C4-2B (cell line): ENCODE measurements around the gene DEK.

Experiments
- H3K27ac ChIP-seq: fragments of 450-650 bp; 2 replicates; pipeline ENCODE4 v1.5.1; 2017
- CTCF ChIP-seq: fragments of 450-650 bp; conservative IDR thresholded peaks from 2 replicates; pipeline ENCODE4 v1.5.1; 2017; ENCODE audit warnings: mild to moderate bottlenecking
- ZFX ChIP-seq: fragments of 450-650 bp; IDR thresholded peaks from 2 replicates; pipeline ENCODE4 v1.6.1; 2017

The DEK gene

GRCh38 chr6:18254793-18255192 lies 9.5 kb downstream of the DEK start:
- no peak overlapping the region for H3K27ac ChIP-seq
- TF ChIP-seq ZFX (no peak), CTCF (no peak)

- TF ChIP-seq ZFX (no peak), CTCF (no peak)
Observed at GRCh38 chr6:18253635-18254034, 10.7 kb downstream of the DEK start.

DNA sequence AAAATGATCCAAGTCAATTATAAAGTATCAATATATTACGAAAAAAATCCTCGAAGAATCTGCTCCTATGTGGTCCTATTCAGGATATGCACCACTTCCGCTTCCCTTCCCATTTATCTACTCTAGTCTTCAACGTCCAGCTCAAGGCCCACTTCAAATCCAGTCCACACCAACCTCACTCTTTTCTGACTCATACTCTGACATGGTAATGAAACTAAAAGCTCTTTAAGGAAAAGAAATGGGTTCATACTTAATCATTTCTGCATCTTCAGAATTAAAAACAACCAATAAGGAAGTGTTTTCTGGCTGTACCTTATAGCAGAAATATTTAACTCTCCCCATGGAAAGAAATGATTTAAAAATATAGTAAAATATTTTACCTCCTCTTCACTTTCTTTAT lies 15.1 kb downstream of the DEK start:
- no peak for TF ChIP-seq CTCF
- no peak overlapping the region for H3K27ac ChIP-seq

More at GRCh38 chr6:18253635-18254034, 10.7 kb downstream of the DEK start:
- H3K27ac ChIP-seq, result no peak overlapping the region

GRCh38 chr6:18248698-18249097 lies 15.6 kb downstream of the DEK start:
- TF ChIP-seq CTCF, result no peak
- no peak for TF ChIP-seq ZFX
- no peak overlapping the region for H3K27ac ChIP-seq

DNA sequence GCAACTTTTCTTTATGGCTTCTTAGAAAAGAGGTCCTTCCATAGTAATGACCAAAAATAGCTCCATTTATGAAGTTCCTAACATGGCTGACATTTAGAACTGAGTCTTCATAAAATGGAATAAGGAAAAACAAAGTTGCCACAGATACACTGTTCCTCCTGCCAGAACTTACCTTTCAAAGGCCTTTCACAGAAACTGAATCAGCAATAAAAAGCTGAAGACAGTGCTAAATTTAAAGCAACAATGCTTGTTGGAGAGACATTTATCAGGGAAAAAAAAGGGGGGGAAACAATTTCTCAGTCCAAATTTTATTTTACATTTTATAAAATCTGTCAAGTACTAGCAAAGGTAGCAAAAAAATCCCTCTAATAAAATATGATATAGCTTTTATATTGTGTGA lies 17.3 kb downstream of the DEK start:
- TF ChIP-seq ZFX (no peak), CTCF (no peak)
- H3K27ac ChIP-seq, result no peak overlapping the region

GRCh38 chr6:18246205-18246604 lies 18.1 kb downstream of the DEK start:
- H3K27ac ChIP-seq, result no peak overlapping the region

DNA sequence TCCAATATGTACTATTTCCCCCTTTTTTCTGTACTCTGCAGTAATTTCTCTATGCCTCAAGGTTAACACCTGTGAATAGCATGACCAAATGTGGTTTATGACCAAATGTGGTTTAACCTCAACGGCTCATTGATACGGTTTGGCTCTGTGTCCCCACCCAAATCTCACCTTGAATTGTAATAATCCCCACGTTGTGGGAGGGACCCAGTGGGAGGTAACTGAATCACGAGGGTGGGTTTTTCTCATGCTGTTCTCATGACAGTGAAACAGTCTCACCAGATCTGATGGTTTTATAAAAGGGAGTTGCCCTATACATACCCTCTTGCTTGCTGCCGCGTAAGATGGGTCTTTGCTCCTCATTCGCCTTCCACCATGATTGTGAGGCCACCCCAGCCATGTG lies 18.7 kb downstream of the DEK start:
- TF ChIP-seq ZFX (no peak), CTCF (no peak)
- H3K27ac ChIP-seq, result no peak overlapping the region

More at GRCh38 chr6:18246205-18246604, 18.1 kb downstream of the DEK start:
- TF ChIP-seq ZFX, result no peak
- no peak for TF ChIP-seq CTCF
